Osteocyte (in vitro differentiated cells): ENCODE results near the gene SCAPER. TPM values are rescaled to one million over a fixed set of nuclear protein-coding genes. Genes with fewer than 3 reads are reported as not detected.

Experiments used
- DNase-seq: peaks from one replicate; pipeline ENCODE4 v3.0.0; 2021; ENCODE audit warnings: mixed read lengths; ENCODE audit not compliant: unreplicated experiment; ENCODE audit errors: extremely low spot score
- H3K27ac Mint-ChIP-seq: one replicate; pipeline ENCODE4 v1.8.0; 2021; ENCODE audit warnings: mild to moderate bottlenecking, mixed read lengths; ENCODE audit not compliant: unreplicated experiment
- H3K27me3 Mint-ChIP-seq: one replicate; pipeline ENCODE4 v1.8.0; 2021; ENCODE audit warnings: mixed read lengths; ENCODE audit not compliant: unreplicated experiment
- H3K36me3 Mint-ChIP-seq: one replicate; pipeline ENCODE4 v1.8.0; 2021; ENCODE audit warnings: mixed read lengths; ENCODE audit not compliant: unreplicated experiment
- H3K4me1 Mint-ChIP-seq: one replicate; pipeline ENCODE4 v1.8.0; 2021; ENCODE audit warnings: mixed read lengths; ENCODE audit not compliant: unreplicated experiment
- H3K4me3 Mint-ChIP-seq: one replicate; pipeline ENCODE4 v1.8.0; 2021; ENCODE audit warnings: mild to moderate bottlenecking, moderate library complexity, mixed read lengths; ENCODE audit not compliant: unreplicated experiment
- H3K9me3 Mint-ChIP-seq: one replicate; pipeline ENCODE4 v1.8.0; 2021; ENCODE audit warnings: mixed read lengths; ENCODE audit not compliant: unreplicated experiment
- total RNA-seq: library from RNA; stranded (reverse); gene quantifications from 2 replicates; pipeline ENCODE4 v1.2.1, GENCODE V29; 2021
- TF ChIP-seq, protein P1 (sequence below): fragments of 200-600 bp; sonication (generic); IDR thresholded peaks from 2 replicates; pipeline ENCODE4 v1.5.0; 2021; ENCODE audit warnings: antibody characterized with exemption, mild to moderate bottlenecking, moderate library complexity

SCAPER gene
- total RNA-seq, 1 donor from 2014 or later = 20.0 TPM

DNA sequence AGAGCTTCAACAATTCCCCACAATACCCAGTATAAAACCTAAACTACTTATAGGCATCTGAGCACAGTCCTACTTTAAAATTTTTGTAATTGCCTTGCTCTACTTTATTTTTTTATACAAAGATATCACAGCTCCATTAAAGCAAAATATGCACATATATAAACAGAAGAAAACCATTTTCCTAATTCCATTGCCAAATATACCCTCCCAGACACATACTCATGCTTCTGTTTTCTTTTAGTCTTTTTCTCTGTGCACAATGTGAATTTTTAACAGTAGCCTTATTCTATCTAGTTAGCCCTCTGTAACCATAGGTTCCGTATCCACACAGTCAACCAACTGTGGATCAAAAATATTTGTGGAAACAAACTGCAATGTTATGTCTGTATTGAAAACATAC is 260.5 kb downstream of the SCAPER start:
- H3K36me3 Mint-ChIP-seq = peaks cover 15% of the 10 kb centered on the region

DNA sequence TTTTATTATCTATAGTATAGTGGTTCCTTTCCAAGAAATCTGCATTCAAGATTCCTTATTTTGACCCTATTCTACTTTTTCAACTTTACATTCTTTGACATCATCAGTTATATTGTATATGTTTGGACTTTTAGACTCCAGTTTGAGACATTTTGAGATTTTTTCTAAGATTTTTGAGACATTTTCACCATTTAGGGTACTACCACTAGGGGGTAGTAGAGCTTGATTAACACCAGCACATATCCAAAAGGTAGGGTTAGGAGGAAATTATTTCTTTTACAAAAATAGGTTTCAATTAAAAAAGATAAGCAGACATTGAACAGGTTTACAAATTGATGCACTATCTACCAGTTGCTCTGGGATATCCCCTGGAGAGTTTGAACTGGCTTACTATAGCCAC is 262.5 kb downstream of the SCAPER start:
- Mint-ChIP-seq H3K27ac (no peak overlapping the region), H3K36me3 (peaks cover 7% of the 10 kb centered on the region), H3K9me3 (peaks cover 6% of the 10 kb centered on the region), H3K4me3 (no peak overlapping the region), H3K4me1 (peaks cover 11% of the 10 kb centered on the region), H3K27me3 (no peaks in the 10 kb centered on the region)
- DNase-seq = no peak
- TF ChIP-seq, protein P1, sequence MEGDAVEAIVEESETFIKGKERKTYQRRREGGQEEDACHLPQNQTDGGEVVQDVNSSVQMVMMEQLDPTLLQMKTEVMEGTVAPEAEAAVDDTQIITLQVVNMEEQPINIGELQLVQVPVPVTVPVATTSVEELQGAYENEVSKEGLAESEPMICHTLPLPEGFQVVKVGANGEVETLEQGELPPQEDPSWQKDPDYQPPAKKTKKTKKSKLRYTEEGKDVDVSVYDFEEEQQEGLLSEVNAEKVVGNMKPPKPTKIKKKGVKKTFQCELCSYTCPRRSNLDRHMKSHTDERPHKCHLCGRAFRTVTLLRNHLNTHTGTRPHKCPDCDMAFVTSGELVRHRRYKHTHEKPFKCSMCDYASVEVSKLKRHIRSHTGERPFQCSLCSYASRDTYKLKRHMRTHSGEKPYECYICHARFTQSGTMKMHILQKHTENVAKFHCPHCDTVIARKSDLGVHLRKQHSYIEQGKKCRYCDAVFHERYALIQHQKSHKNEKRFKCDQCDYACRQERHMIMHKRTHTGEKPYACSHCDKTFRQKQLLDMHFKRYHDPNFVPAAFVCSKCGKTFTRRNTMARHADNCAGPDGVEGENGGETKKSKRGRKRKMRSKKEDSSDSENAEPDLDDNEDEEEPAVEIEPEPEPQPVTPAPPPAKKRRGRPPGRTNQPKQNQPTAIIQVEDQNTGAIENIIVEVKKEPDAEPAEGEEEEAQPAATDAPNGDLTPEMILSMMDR = no peak

More for the DNA sequence above, 260.5 kb downstream of the SCAPER start:
- Mint-ChIP-seq H3K9me3 (peaks cover 5% of the 10 kb centered on the region), H3K4me1 (peaks cover 11% of the 10 kb centered on the region), H3K4me3 (no peak overlapping the region), H3K27ac (no peak overlapping the region), H3K27me3 (no peaks in the 10 kb centered on the region)
- TF ChIP-seq, protein P1 = no peak
- DNase-seq = no peak

DNA sequence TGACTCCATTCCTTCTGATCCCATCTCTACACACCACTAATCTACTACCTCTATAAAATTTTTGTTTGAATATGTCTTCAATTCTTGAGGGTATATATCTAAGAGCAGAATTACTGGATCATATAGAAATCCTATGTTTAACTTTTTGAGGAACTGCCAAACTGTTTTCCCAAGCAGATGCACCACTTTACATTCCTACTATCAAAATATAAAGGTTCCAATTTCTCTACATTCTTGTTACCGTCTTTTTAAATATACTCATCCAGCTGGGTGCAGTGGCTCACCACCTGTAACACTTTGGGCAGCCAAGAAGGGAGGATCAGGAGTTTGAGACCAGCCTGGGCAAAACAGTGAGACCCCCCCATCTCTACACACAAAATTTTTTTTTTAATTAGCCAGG is 268.0 kb downstream of the SCAPER start:
- no peak overlapping the region for H3K27ac Mint-ChIP-seq
- H3K27me3 Mint-ChIP-seq = no peaks in the 10 kb centered on the region
- H3K9me3 Mint-ChIP-seq = peaks cover 23% of the 10 kb centered on the region
- no peak for DNase-seq
- H3K36me3 Mint-ChIP-seq = peaks cover 16% of the 10 kb centered on the region
- no peaks in the 10 kb centered on the region for H3K4me1 Mint-ChIP-seq
- TF ChIP-seq, protein P1 = no peak
- no peak overlapping the region for H3K4me3 Mint-ChIP-seq

DNA sequence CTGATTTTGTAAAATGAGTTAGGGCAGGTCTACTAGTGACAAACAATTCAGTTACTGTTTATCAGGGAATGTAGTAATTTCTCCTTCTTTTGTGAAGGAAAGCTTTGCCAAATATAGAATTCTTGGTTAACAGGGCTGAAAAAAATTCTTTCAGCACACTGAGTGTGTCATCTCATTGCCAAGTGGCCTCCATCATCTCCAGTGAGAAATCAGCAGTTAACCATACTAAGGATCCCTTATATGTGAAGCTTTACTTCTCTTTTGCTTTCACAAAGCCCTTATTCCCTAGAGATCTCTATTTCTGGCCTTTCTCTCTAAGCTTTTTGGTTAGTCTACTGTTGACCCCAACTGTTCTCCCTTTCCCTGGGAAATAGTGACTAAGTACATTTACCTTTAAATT is 269.1 kb downstream of the SCAPER start:
- no peak for DNase-seq
- Mint-ChIP-seq H3K36me3 (peaks cover 14% of the 10 kb centered on the region), H3K27ac (no peak overlapping the region), H3K4me1 (no peaks in the 10 kb centered on the region), H3K27me3 (no peaks in the 10 kb centered on the region), H3K9me3 (peaks cover 23% of the 10 kb centered on the region), H3K4me3 (no peak overlapping the region)
- TF ChIP-seq, protein P1 = no peak

DNA sequence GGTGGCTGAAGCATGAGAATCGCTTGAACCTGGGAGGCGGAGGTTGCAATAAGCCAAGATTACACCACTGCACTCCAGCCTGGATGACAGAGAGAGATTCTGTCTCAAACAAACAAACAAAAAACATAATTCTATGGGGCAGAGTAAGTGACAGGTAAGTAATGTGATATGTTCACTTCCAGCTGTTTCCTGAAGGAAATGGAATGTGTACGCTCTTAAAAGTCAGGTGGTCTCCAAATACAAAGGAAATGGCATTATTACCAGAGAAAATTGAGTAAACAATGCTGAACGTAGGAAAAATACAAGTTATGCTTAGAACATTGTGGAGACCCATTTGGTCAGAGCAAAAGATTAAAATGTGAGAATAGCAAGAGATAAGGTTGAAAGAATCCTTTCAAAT is 278.5 kb downstream of the SCAPER start:
- H3K4me3 Mint-ChIP-seq = no peak overlapping the region
- no peak for DNase-seq
- H3K9me3 Mint-ChIP-seq = no peaks in the 10 kb centered on the region
- TF ChIP-seq, protein P1 = no peak
- H3K27me3 Mint-ChIP-seq = no peaks in the 10 kb centered on the region
- no peaks in the 10 kb centered on the region for H3K4me1 Mint-ChIP-seq
- no peak overlapping the region for H3K27ac Mint-ChIP-seq
- no peaks in the 10 kb centered on the region for H3K36me3 Mint-ChIP-seq
